CD14-positive monocyte (primary cell): ENCODE results near the gene CCN5. TPM values are rescaled to one million over a fixed set of nuclear protein-coding genes. Genes with fewer than 3 reads are reported as not detected.

Source experiments
- DNase-seq, 3 donors: peaks; one replicate each; pipeline ENCODE4 v3.0.0-alpha.2; 2011 to 2022
- H2AFZ ChIP-seq: 2 replicates; pipeline ENCODE4 v1.6.0; 2012; ENCODE audit warnings: mild to moderate bottlenecking, low read depth, low read length, inconsistent platforms; ENCODE audit not compliant: insufficient read depth, poor library complexity, severe bottlenecking
- H3K27ac ChIP-seq, 2 donors: 1 replicate in 1 of 2; 2 replicates in 1 of 2; pipeline ENCODE4 v1.5.1; 2012 to 2013; ENCODE audit warnings: low read length in 2 of 2, control low read depth in 1 of 2, inconsistent platforms in 1 of 2, low read depth in 1 of 2, mild to moderate bottlenecking in 1 of 2
- H3K27me3 ChIP-seq, 2 donors: one replicate each; pipeline versions ENCODE4 v1.6.0 to v1.6.1; 2011 to 2013; ENCODE audit warnings: low read length in 2 of 2; ENCODE audit not compliant: control insufficient read depth in 2 of 2, insufficient read depth in 2 of 2
- H3K36me3 ChIP-seq, 2 donors: replicated peaks in 1 of 2; 1 replicate in 1 of 2; 2 replicates in 1 of 2; pipeline versions ENCODE4 v1.5.1 to v1.6.1; 2012 to 2013; ENCODE audit warnings: low read length in 2 of 2, control low read depth in 1 of 2, inconsistent platforms in 1 of 2, mild to moderate bottlenecking in 1 of 2; ENCODE audit not compliant: insufficient read depth in 2 of 2, control insufficient read depth in 1 of 2
- H3K4me1 ChIP-seq, 2 donors: 1 replicate in 1 of 2; 2 replicates in 1 of 2; pipeline versions ENCODE4 v1.5.1 to v1.6.1; 2012 to 2013; ENCODE audit warnings: low read length in 2 of 2, control low read depth in 1 of 2, inconsistent platforms in 1 of 2, mild to moderate bottlenecking in 1 of 2, moderate library complexity in 1 of 2; ENCODE audit not compliant: insufficient read depth in 2 of 2, control insufficient read depth in 1 of 2
- H3K4me2 ChIP-seq: replicated peaks from 2 replicates; pipeline ENCODE3; 2012; ENCODE audit warnings: low read length, moderate library complexity, mild to moderate bottlenecking; ENCODE audit not compliant: poor library complexity, severe bottlenecking; ENCODE audit errors: extremely low read depth
- H3K4me3 ChIP-seq, 3 experiments: fragments of 200-600 bp in 1 of 3; sonication (generic) in 1 of 3; replicated peaks in 1 of 3; 1 replicate in 2 of 3; 2 replicates in 1 of 3; pipeline ENCODE4 v1.5.1; 2011 to 2013; ENCODE audit warnings: low read length in 3 of 3, mild to moderate bottlenecking in 3 of 3, control low read depth in 2 of 3, low read depth in 2 of 3, inconsistent platforms in 1 of 3, moderate library complexity in 1 of 3
- H3K79me2 ChIP-seq: 2 replicates; pipeline ENCODE4 v1.6.0; 2012; ENCODE audit warnings: mild to moderate bottlenecking, control low read depth, inconsistent platforms, low read length, moderate library complexity; ENCODE audit not compliant: insufficient read depth
- H3K9ac ChIP-seq: 2 replicates; pipeline ENCODE4 v1.6.0; 2017; ENCODE audit warnings: low read length, mild to moderate bottlenecking; ENCODE audit not compliant: insufficient read depth, poor library complexity, severe bottlenecking
- H3K9me3 ChIP-seq, 2 donors: replicated peaks in 1 of 2; 1 replicate in 1 of 2; 2 replicates in 1 of 2; pipeline versions ENCODE4 v1.5.1 to v1.6.1; 2012 to 2013; ENCODE audit warnings: low read length in 2 of 2, control low read depth in 1 of 2; ENCODE audit not compliant: control insufficient read depth in 1 of 2, insufficient read depth in 1 of 2
- H4K20me1 ChIP-seq: 2 replicates; pipeline ENCODE4 v1.6.0; 2012; ENCODE audit warnings: mild to moderate bottlenecking, low read length, control low read depth, moderate library complexity; ENCODE audit not compliant: insufficient read depth
- H3K27ac Mint-ChIP-seq, 7 donors: one replicate each; pipeline ENCODE4 v1.8.0; 2020; ENCODE audit warnings: mild to moderate bottlenecking in 7 of 7, mixed read lengths in 7 of 7, moderate library complexity in 6 of 7, inconsistent platforms in 2 of 7
- H3K27me3 Mint-ChIP-seq, 3 donors: one replicate each; pipeline ENCODE4 v1.8.0; 2021 to 2022; ENCODE audit warnings: low read depth in 3 of 3, mild to moderate bottlenecking in 3 of 3, mixed read lengths in 3 of 3, moderate library complexity in 3 of 3, inconsistent platforms in 1 of 3
- H3K36me3 Mint-ChIP-seq, 2 donors: one replicate each; pipeline ENCODE4 v1.8.0; 2020; ENCODE audit warnings: mixed read lengths in 2 of 2, inconsistent platforms in 1 of 2, mild to moderate bottlenecking in 1 of 2
- H3K4me1 Mint-ChIP-seq: one replicate; pipeline ENCODE4 v1.8.0; 2020; ENCODE audit warnings: mild to moderate bottlenecking, mixed read lengths
- H3K4me3 Mint-ChIP-seq, 2 donors: one replicate each; pipeline ENCODE4 v1.8.0; 2020; ENCODE audit warnings: mild to moderate bottlenecking in 2 of 2, mixed read lengths in 2 of 2, moderate library complexity in 1 of 2
- H3K9me3 Mint-ChIP-seq, 7 donors: one replicate each; pipeline ENCODE4 v1.8.0; 2020 to 2022; ENCODE audit warnings: mixed read lengths in 7 of 7, mild to moderate bottlenecking in 6 of 7, moderate library complexity in 6 of 7, inconsistent platforms in 2 of 7
- WGBS: methylation state at CpG from one replicate; pipeline ENCODE4 v1.1.5; 2013; ENCODE audit warnings: missing lambda C conversion rate; ENCODE audit not compliant: insufficient coverage; 5-methylcytosine and 5-hydroxymethylcytosine counted together
- intact Hi-C, 2 donors: fragments of 100-400 bp; cut with micrococcal nuclease; formaldehyde crosslinking; loops; one replicate each; pipeline versions ENCODE4 v1.15.0 to v1.15.1; 2023
- polyA plus RNA-seq, 3 donors: library from polyadenylated mRNA; depleted of rRNA in 1 of 3; unstranded in 2 of 3; stranded (reverse) in 1 of 3; fragments of 300-500 nt in 2 of 3; fragments of >200 nt in 1 of 3; fragmentation: Illumina TruSeq in 2 of 3; gene quantifications; 1 replicate in 2 of 3; 2 replicates in 1 of 3; pipeline ENCODE4 v1.2.3, GENCODE V29; 2012 to 2021
- TF ChIP-seq, protein P1 (sequence below): fragments of 200-600 bp; IDR thresholded peaks from one replicate; pipeline ENCODE4 v1.8.0; 2022; ENCODE audit warnings: antibody characterized with exemption, mild to moderate bottlenecking

CCN5 gene
- polyA plus RNA-seq, 3 donors = not detected

DNA sequence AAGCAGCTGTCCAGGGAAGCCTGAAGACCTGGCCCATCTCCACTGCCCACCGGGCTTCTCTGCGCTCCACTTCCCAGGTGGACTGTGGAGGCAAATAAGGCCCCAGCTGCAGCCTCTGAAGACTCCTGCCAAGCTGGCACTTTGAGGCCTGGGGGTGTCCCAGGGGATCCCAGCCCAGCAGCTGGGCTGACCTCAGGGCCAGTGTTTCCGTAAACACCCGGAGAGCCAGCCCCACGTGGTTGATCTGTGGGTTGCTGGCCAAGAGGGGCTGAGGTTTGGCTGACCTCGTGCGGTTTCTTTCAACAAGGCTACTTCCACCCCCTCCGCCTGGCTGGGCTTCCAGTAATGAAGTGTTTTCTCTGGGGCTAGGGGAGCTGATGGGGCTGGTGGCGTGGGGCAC is 12.4 kb upstream of the CCN5 start:
- peaks cover 1 to 2% (median 2%) of the 10 kb centered on the region in 3 donors for H3K27me3 Mint-ChIP-seq

DNA sequence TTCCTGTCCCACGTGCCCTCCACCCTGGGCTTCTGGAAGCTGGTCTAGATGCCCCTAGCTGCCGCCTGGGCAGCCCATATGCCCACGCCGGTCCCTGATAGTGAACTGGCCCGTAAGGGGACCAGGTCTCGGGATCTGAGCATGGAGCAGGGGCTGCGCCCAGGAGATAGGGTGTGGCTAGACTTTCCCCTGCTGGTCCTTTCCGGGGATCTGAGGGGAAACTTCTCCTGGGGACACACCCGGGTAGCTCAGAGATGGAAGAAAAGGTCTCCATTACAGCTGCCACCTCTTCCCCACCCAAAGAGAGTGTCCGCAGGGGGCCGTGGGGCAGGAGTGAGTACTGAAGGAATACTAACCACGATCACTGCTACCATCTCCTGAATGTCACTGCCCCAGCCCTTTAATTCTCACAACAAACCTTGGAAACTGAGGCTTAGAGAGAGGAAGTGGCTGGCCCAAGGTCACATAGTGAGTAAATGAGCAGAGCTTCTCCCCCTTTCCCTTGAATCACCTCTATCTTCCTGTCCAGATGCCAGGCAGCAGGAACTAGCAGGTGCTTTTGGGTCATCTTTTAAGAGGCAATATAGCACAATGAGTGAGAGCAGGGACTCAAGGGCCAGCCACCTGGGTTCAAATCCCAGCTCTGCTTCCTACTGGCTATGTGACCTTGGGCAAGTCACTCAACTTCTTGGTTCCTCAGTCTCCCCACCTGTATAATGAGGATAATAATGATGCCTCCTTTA is 11.8 kb upstream of the CCN5 start:
- H3K36me3 ChIP-seq = no peaks in the 10 kb centered on the region
- no peaks in the 10 kb centered on the region for H3K27me3 ChIP-seq
- no peaks in the 10 kb centered on the region for H4K20me1 ChIP-seq
- H3K9me3 Mint-ChIP-seq = peaks cover 0 to 2% (median 0%) of the 10 kb centered on the region in 7 donors
- H3K4me1 ChIP-seq = no peaks in the 10 kb centered on the region
- H3K4me3 Mint-ChIP-seq = no peak overlapping the region
- no peaks in the 10 kb centered on the region for H3K79me2 ChIP-seq
- peaks cover 1 to 2% (median 2%) of the 10 kb centered on the region in 3 donors for H3K27me3 Mint-ChIP-seq
- no peak overlapping the region for H3K27ac Mint-ChIP-seq
- H3K4me2 ChIP-seq = no peak overlapping the region
- intact Hi-C loops = no loop called here
- no peak overlapping the region for H3K27ac ChIP-seq
- no peaks in the 10 kb centered on the region for H3K36me3 Mint-ChIP-seq
- no peaks in the 10 kb centered on the region for H3K9me3 ChIP-seq
- H2AFZ ChIP-seq = no peak overlapping the region
- DNase-seq = no peak
- 75% methylated on average over 5 of the region's 12 CpGs for WGBS
- no peak overlapping the region for H3K4me3 ChIP-seq
- no peaks in the 10 kb centered on the region for H3K4me1 Mint-ChIP-seq
- TF ChIP-seq, protein P1, sequence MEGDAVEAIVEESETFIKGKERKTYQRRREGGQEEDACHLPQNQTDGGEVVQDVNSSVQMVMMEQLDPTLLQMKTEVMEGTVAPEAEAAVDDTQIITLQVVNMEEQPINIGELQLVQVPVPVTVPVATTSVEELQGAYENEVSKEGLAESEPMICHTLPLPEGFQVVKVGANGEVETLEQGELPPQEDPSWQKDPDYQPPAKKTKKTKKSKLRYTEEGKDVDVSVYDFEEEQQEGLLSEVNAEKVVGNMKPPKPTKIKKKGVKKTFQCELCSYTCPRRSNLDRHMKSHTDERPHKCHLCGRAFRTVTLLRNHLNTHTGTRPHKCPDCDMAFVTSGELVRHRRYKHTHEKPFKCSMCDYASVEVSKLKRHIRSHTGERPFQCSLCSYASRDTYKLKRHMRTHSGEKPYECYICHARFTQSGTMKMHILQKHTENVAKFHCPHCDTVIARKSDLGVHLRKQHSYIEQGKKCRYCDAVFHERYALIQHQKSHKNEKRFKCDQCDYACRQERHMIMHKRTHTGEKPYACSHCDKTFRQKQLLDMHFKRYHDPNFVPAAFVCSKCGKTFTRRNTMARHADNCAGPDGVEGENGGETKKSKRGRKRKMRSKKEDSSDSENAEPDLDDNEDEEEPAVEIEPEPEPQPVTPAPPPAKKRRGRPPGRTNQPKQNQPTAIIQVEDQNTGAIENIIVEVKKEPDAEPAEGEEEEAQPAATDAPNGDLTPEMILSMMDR = no peak
- H3K9ac ChIP-seq = no peak overlapping the region

More for the DNA sequence above, 12.4 kb upstream of the CCN5 start:
- 37% methylated on average over 5 of the region's 9 CpGs for WGBS
- no peak overlapping the region for H3K9ac ChIP-seq
- TF ChIP-seq, protein P1 = no peak
- no peak overlapping the region for H3K4me2 ChIP-seq
- Mint-ChIP-seq H3K36me3 (no peaks in the 10 kb centered on the region), H3K4me1 (no peaks in the 10 kb centered on the region), H3K9me3 (peaks cover 0 to 2% (median 0%) of the 10 kb centered on the region in 7 donors), H3K27ac (no peak overlapping the region), H3K4me3 (no peak overlapping the region)
- H4K20me1 ChIP-seq = no peaks in the 10 kb centered on the region
- intact Hi-C loops = no loop called here
- no peak overlapping the region for H3K4me3 ChIP-seq
- DNase-seq = no peak
- no peak overlapping the region for H3K27ac ChIP-seq
- no peaks in the 10 kb centered on the region for H3K36me3 ChIP-seq
- H3K79me2 ChIP-seq = no peaks in the 10 kb centered on the region
- no peak overlapping the region for H2AFZ ChIP-seq
- H3K4me1 ChIP-seq = no peaks in the 10 kb centered on the region
- H3K27me3 ChIP-seq = no peaks in the 10 kb centered on the region
- no peaks in the 10 kb centered on the region for H3K9me3 ChIP-seq
